HCT116 (cell line): ENCODE data around the gene KRTAP24-1. TPM values are rescaled to one million over a fixed set of nuclear protein-coding genes. Genes with fewer than 3 reads are reported as not detected.

Source experiments
- ATAC-seq: fragments of 200-7000 bp; cut with Tn5 transposase; 2 replicates; pipeline ENCODE4 v1.9.1; 2020; ENCODE audit warnings: mild to moderate bottlenecking, moderate library complexity
- BruUV-seq: library from RNA; stranded (reverse); fragments of 400-500 nt; replicated peaks from 2 replicates; lab custom pipeline; 2021; lab: Mats Ljungman, UMichigan
- CTCF ChIA-PET: fragments of 300-600 bp; sonication (Branson Sonifier 250); formaldehyde crosslinking; loops from one replicate; lab custom pipeline; 2021; ENCODE audit warnings: antibody characterized with exemption; lab: Charles Lee
- POLR2A ChIA-PET: fragments of 300-600, 350-600 bp; sonication (Branson Sonifier 250); formaldehyde crosslinking; loops from one replicate; lab custom pipeline; 2021; ENCODE audit warnings: antibody characterized with exemption; lab: Charles Lee
- RAD21 ChIA-PET, 2 experiments: fragments of 300-600 bp; sonication (Branson Sonifier 250); formaldehyde crosslinking; loops; one replicate each; lab custom pipeline; 2023; ENCODE audit warnings: low total read pairs in 2 of 2; ENCODE audit not compliant: uncharacterized antibody in 2 of 2, unreplicated experiment in 2 of 2, low non-redundant PET in 1 of 2; lab: Charles Lee
- DNase-seq: peaks from one replicate; pipeline ENCODE4 v3.0.0-alpha.2; 2010; ENCODE audit warnings: low read depth, low spot score
- H2AFZ ChIP-seq: fragments of 200-600 bp; shearing (Covaris generic), sonication (generic); 2 replicates; pipeline ENCODE4 v1.6.1; 2017; ENCODE audit warnings: low read depth, mixed run types, mixed read lengths, antibody characterized with exemption, low read length; ENCODE audit not compliant: poor library complexity, severe bottlenecking
- H3K27ac ChIP-seq: 2 replicates; pipeline ENCODE4 v1.5.1; 2012; ENCODE audit warnings: low read depth, low read length
- H3K27me3 ChIP-seq: fragments of 200-600 bp; sonication (generic); 2 replicates; pipeline ENCODE4 v1.6.1; 2016; ENCODE audit warnings: mixed run types, low read length, mixed read lengths; ENCODE audit not compliant: insufficient read depth
- H3K36me3 ChIP-seq, 2 experiments: fragments of 200-500 bp in 1 of 2; fragments of 200-600 bp in 1 of 2; sonication (Bioruptor generic) in 1 of 2; sonication (generic) in 1 of 2; 2 replicates each; pipeline versions ENCODE4 v1.5.1 to v1.6.1; 2014 to 2016; ENCODE audit warnings: low read length in 2 of 2, inconsistent platforms in 1 of 2, mixed read lengths in 1 of 2, mixed run types in 1 of 2; ENCODE audit not compliant: insufficient read depth in 2 of 2, control insufficient read depth in 1 of 2
- H3K4me1 ChIP-seq, 2 experiments: fragments of 200-600 bp in 1 of 2; sonication (generic) in 1 of 2; 2 replicates each; pipeline versions ENCODE4 v1.5.1 to v1.6.1; 2012 to 2017; ENCODE audit warnings: low read length in 2 of 2, inconsistent platforms in 1 of 2, mild to moderate bottlenecking in 1 of 2, mixed read lengths in 1 of 2, mixed run types in 1 of 2, moderate library complexity in 1 of 2; ENCODE audit not compliant: insufficient read depth in 2 of 2, control insufficient read depth in 1 of 2
- H3K4me2 ChIP-seq: fragments of 200-600 bp; sonication (generic); 2 replicates; pipeline ENCODE4 v1.6.1; 2017; ENCODE audit warnings: mixed run types, low read length, mixed read lengths
- H3K4me3 ChIP-seq, 2 experiments: fragments of 200-600 bp in 1 of 2; sonication (generic) in 1 of 2; replicated peaks in 1 of 2; 2 replicates each; pipeline ENCODE4 v1.5.1; 2011 to 2016; ENCODE audit warnings: low read length in 2 of 2, control low read depth in 1 of 2, low read depth in 1 of 2, mild to moderate bottlenecking in 1 of 2, mixed read lengths in 1 of 2, mixed run types in 1 of 2
- H3K79me2 ChIP-seq: fragments of 200-600 bp; sonication (generic); 2 replicates; pipeline ENCODE4 v1.6.1; 2017; ENCODE audit warnings: mild to moderate bottlenecking, mixed run types, low read length, moderate library complexity, mixed read lengths; ENCODE audit not compliant: insufficient read depth
- H3K9ac ChIP-seq: fragments of 200-600 bp; sonication (generic); 2 replicates; pipeline ENCODE4 v1.6.1; 2016; ENCODE audit warnings: low read length, mixed read lengths
- H3K9me2 ChIP-seq: fragments of 200-600 bp; sonication (generic), shearing (Covaris generic); 2 replicates; pipeline ENCODE4 v1.6.1; 2017; ENCODE audit warnings: mixed run types, mild to moderate bottlenecking, moderate library complexity; ENCODE audit not compliant: insufficient read depth
- H3K9me3 ChIP-seq, 2 experiments: fragments of 200-500 bp in 1 of 2; fragments of 200-600 bp in 1 of 2; sonication (Bioruptor generic) in 1 of 2; sonication (generic) in 1 of 2; 2 replicates each; pipeline ENCODE4 v1.6.1; 2014 to 2017; ENCODE audit warnings: low read length in 2 of 2, mixed read lengths in 2 of 2, inconsistent platforms in 1 of 2, low read depth in 1 of 2, mild to moderate bottlenecking in 1 of 2, mixed run types in 1 of 2, moderate library complexity in 1 of 2; ENCODE audit not compliant: control insufficient read depth in 1 of 2, insufficient read depth in 1 of 2
- H4K20me1 ChIP-seq: fragments of 200-600 bp; sonication (generic), shearing (Covaris generic); 2 replicates; pipeline ENCODE4 v1.6.1; 2017; ENCODE audit warnings: mixed run types, mild to moderate bottlenecking, moderate library complexity; ENCODE audit not compliant: insufficient read depth
- ATF3 ChIP-seq: IDR thresholded peaks from 2 replicates; pipeline ENCODE4 v1.6.1; 2012
- EGR1 ChIP-seq: IDR thresholded peaks from 2 replicates; pipeline ENCODE4 v1.6.1; 2012; ENCODE audit warnings: low read depth
- EZH2phosphoT487 ChIP-seq: fragments of 200-600 bp; IDR thresholded peaks from 2 replicates; pipeline ENCODE4 v1.6.1; 2018; ENCODE audit warnings: antibody characterized with exemption, borderline replicate concordance
- POLR2A ChIP-seq: IDR thresholded peaks from 2 replicates; pipeline ENCODE4 v1.7.0; 2011; ENCODE audit warnings: borderline replicate concordance; ENCODE audit not compliant: insufficient read depth, insufficient read length; ENCODE audit errors: extremely low read depth
- POLR2AphosphoS5 ChIP-seq: IDR thresholded peaks from 2 replicates; pipeline ENCODE4 v1.6.1; 2011; ENCODE audit warnings: mild to moderate bottlenecking, low read depth, low read length, moderate library complexity
- RAD21 ChIP-seq: IDR thresholded peaks from 2 replicates; pipeline ENCODE4 v1.6.1; 2012; ENCODE audit warnings: low read depth, mild to moderate bottlenecking
- REST ChIP-seq: IDR thresholded peaks from 2 replicates; pipeline ENCODE4 v1.6.1; 2012; ENCODE audit warnings: low read depth
- SP1 ChIP-seq: IDR thresholded peaks from 2 replicates; pipeline ENCODE4 v1.6.1; 2012; ENCODE audit warnings: low read depth
- ZNF274 ChIP-seq: fragments of 200-500 bp; sonication (Bioruptor generic); IDR thresholded peaks from 2 replicates; pipeline ENCODE4 v1.6.1; 2014; ENCODE audit warnings: mild to moderate bottlenecking, low read depth, low read length, inconsistent platforms
- intact Hi-C: fragments of 100-400 bp; cut with micrococcal nuclease; formaldehyde crosslinking; loops from 2 replicates; pipeline ENCODE4 v1.10.0; 2022
- total RNA-seq: library from RNA; stranded (reverse); gene quantifications from one replicate; pipeline ENCODE4 v1.2.1, GENCODE V29; 2021; ENCODE audit not compliant: unreplicated experiment

KRTAP24-1 gene
- total RNA-seq, 1 experiment from 2014 or later = not detected

- Histone ChIP-seq H3K9ac (no peak overlapping the region), H3K9me2 (no peaks in the 10 kb centered on the region), H3K27me3 (no peaks in the 10 kb centered on the region), H3K9me3 (peaks cover 11 to 36% of the 10 kb centered on the region in 2 experiments; a peak in 3 of 4 replicates), H3K4me1 (no peaks in the 10 kb centered on the region), H3K4me2 (no peak overlapping the region)
- BruUV-seq = no TSS peak
- POLR2A ChIA-PET = no interaction called here
- CTCF ChIA-PET = no interaction called here
- DNase-seq = no peak
- TF ChIP-seq SP1 = no peak
- no peak for TF ChIP-seq POLR2A
- no peak for TF ChIP-seq RAD21
- no peak for TF ChIP-seq EZH2phosphoT487
- TF ChIP-seq POLR2AphosphoS5 = no peak
- TF ChIP-seq ATF3 = no peak
- no peak for TF ChIP-seq EGR1
- TF ChIP-seq ZNF274 = no peak
- TF ChIP-seq REST = no peak
- TF ChIP-seq, all 23 proteins: peak for 0
- Histone ChIP-seq H3K79me2 (no peaks in the 10 kb centered on the region), H3K36me3 (no peaks in the 10 kb centered on the region), H3K4me3 (no peak overlapping the region), H2AFZ (no peak overlapping the region), H3K27ac (no peak overlapping the region), H4K20me1 (no peaks in the 10 kb centered on the region)
- intact Hi-C loops = loop anchor here (5.0 kb wide), 1 partner anchor 827 kb away; no protein-coding TSS in a partner anchor
- RAD21 ChIA-PET = no interaction called here
- no peak for ATAC-seq
These were observed 32.8 kb downstream of the KRTAP24-1 start for GRCh38 chr21:30249936-30250335.
